SJSA1 (cell line): ENCODE measurements around the gene GNAL. TPM values are rescaled to one million over a fixed set of nuclear protein-coding genes. Genes with fewer than 3 reads are reported as not detected.

Experiments
- DNase-seq, 2 experiments: peaks; one replicate each; pipeline ENCODE4 v3.0.0-alpha.2; 2015 to 2020; ENCODE audit warnings: low spot score in 2 of 2, low read depth in 1 of 2
- H3K27ac ChIP-seq: fragments of 250-450 bp; sonication (Bioruptor Pico); 2 replicates; pipeline ENCODE4 v1.5.1; 2020; ENCODE audit warnings: mild to moderate bottlenecking, moderate library complexity
- H3K27me3 ChIP-seq: fragments of 250-450 bp; sonication (Bioruptor Pico); replicated peaks from 2 replicates; pipeline ENCODE4 v1.5.1; 2020; ENCODE audit warnings: mild to moderate bottlenecking, moderate library complexity
- H3K36me3 ChIP-seq: fragments of 250-450 bp; sonication (Bioruptor Pico); 2 replicates; pipeline ENCODE4 v1.5.1; 2020; ENCODE audit warnings: mild to moderate bottlenecking
- H3K4me1 ChIP-seq: fragments of 250-450 bp; sonication (Bioruptor Pico); replicated peaks from 2 replicates; pipeline ENCODE4 v1.6.1; 2021; ENCODE audit warnings: mild to moderate bottlenecking
- H3K4me3 ChIP-seq: fragments of 250-450 bp; sonication (Bioruptor Pico); 2 replicates; pipeline ENCODE4 v1.5.1; 2020; ENCODE audit warnings: mild to moderate bottlenecking
- H3K9me3 ChIP-seq: fragments of 250-450 bp; sonication (Bioruptor Pico); replicated peaks from 2 replicates; pipeline ENCODE4 v1.5.1; 2020; ENCODE audit warnings: mild to moderate bottlenecking
- total RNA-seq: library from RNA; depleted of rRNA; stranded (reverse); fragments of >200 nt; shearing (Covaris generic); gene quantifications from 2 replicates; pipeline ENCODE4 v1.2.3, GENCODE V29; 2014

The GNAL gene
- total RNA-seq, 1 experiment from 2014 or later, result 1.9 TPM

DNA sequence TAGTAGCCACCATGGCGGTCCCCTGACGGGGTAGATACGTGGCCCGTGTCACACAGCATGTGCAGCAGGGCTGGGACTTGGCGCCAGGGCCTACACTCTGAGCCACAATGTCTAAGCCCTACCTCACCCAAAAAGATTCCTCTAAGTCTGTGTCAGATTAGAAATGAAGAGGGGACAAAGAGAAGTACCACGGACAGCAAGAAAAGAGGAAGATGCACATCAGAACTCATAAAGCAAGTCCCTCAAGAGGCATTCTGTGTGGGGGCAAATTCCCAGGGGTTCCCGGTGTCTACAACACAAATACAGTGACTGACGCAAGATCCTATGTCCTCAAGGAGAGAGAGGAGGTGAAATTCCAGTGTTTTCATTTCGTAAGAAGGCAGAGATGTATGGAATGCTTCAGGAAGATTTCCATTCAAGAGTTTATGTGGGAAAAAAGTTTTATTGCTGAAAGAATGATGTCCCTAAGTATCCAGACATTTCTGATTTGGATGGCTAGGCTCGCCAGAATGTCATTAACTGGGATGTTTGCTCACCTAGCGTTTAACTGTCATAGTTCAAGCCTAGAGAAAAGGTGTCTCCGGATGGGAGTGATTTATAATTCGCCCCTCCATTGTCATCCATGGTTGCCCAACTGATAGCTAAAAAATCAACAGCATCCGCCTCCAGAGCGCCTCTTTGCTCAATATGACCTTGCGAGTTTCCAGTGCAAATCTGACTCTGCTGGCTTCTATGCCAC lies 86.5 kb downstream of the GNAL start:
- no peaks in the 10 kb centered on the region for H3K4me1 ChIP-seq

DNA sequence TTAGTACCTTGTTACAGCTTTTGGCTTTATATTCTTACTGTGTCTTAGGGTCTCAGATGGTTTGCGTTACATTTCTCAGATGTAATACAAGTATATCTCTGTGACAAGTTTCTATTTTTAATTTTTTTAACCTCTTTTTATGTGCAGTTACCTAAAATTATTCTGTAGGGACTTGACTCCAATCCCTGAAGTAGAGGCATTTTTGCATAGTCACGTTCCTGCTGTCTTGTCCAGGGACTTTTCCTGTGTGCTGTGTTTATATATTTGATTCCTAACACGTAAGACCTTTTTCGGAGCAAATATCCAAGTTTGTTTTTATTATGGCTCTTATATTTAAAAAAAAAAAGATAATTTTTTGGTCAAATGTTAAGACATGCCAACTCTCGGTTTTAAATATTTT lies 91.0 kb downstream of the GNAL start:
- no peaks in the 10 kb centered on the region for H3K27me3 ChIP-seq
- no peak overlapping the region for H3K4me3 ChIP-seq
- peaks cover 10% of the 10 kb centered on the region for H3K4me1 ChIP-seq
- H3K9me3 ChIP-seq, result no peaks in the 10 kb centered on the region
- DNase-seq, result no peak
- no peaks in the 10 kb centered on the region for H3K36me3 ChIP-seq
- H3K27ac ChIP-seq, result no peak overlapping the region

More for the DNA sequence above, 86.5 kb downstream of the GNAL start:
- Histone ChIP-seq H3K27ac (no peak overlapping the region), H3K4me3 (no peak overlapping the region), H3K27me3 (no peaks in the 10 kb centered on the region), H3K36me3 (no peaks in the 10 kb centered on the region), H3K9me3 (no peaks in the 10 kb centered on the region)
- no peak for DNase-seq

DNA sequence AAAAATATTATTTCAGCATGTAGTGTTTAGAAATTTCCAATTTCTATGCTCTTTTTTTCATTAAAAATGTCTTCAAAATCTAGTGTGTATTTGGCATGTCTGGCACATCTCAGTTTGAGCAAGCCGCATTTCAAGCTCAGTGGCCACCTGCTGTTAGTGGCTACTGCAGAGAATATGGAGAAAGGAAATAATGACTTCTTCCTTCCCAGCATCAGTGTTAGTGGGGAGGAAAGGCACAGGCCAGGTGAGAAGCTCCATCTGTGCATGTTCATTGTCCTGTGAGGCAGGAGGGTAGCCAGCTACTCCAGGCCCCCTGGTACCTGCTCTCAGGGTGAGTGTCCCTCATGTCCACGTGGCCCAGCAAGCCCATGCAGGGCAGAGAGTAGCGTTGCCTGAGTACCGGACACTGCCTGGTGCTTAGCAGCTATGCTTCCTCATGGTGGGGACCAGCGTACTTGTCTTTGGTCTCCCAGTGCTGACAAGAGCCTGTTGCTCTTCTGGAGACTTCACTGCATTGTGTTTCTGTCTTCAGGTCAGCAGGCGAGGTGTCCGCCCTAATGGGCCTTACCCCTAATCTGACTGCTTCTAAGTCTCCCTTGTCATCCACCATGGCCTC lies 94.8 kb downstream of the GNAL start:
- Histone ChIP-seq H3K27me3 (no peaks in the 10 kb centered on the region), H3K4me3 (no peak overlapping the region), H3K9me3 (no peaks in the 10 kb centered on the region), H3K36me3 (no peaks in the 10 kb centered on the region), H3K4me1 (peaks cover 14% of the 10 kb centered on the region), H3K27ac (no peak overlapping the region)
- DNase-seq, result no peak

DNA sequence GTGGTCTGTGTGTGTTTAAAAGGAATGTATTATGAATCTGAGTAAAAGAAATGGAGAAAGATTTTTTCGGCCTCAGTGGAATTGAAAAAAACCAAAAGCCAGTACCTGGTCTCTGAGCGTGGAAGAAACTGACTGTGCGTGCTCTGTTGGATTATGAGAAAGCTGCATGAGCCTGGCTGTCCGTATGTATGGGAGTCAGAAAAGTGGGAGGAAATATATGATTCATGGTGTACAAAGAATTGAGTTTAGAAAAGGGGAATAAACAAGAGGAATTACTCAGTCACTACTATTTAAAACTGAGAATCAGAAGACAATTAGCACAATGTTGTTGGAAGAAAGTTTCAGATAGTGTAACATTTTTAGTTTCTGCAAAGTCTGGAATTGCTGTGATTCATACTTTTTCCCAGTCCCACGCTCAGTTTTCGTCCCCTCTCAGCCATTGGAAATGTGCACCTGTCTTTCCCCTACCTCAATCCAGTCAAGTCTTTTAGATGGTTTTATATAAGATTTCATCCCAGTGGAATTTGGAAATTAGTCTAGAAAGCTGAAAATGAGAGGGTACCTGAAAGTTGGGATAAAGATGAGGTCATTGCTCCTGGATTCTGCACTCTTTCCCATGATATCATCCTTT lies 95.7 kb downstream of the GNAL start:
- Histone ChIP-seq H3K27ac (no peak overlapping the region), H3K9me3 (no peaks in the 10 kb centered on the region), H3K27me3 (no peaks in the 10 kb centered on the region), H3K36me3 (no peaks in the 10 kb centered on the region), H3K4me3 (no peak overlapping the region), H3K4me1 (peaks cover 21% of the 10 kb centered on the region)
- peak in 1 of 2 experiments; percentile 35 for DNase-seq

DNA sequence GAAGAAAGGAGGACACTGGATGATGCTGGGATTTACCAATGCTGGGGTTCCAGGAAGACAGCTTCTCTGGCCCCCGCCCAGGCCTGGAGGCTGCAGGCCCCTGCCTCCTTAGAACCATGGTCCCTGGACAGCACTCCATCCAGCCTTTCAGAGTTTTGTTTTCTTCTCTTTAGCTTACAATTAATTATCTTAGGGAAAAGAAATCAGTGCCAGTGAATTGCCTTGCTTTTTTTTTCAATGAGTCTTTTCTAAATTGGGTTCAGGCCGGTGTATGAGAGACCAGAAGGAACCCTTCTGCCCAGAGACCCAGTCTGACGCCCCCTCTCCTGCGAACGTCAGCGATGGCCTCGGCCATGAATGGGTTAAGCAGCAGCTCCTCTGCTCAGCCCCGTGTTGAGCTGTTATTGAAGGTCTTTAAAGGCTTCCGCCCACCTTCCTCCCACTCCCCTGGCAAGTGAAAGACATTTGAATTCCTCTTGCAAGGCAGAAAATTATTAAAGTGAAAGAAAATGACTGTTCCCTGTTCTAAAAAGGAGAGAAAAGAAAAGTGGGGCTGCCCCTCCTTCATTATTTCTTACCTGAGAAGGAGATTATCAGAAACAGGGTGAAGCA lies 96.5 kb downstream of the GNAL start:
- no peaks in the 10 kb centered on the region for H3K36me3 ChIP-seq
- DNase-seq, result no peak
- peaks cover 29% of the 10 kb centered on the region for H3K4me1 ChIP-seq
- no peak overlapping the region for H3K4me3 ChIP-seq
- no peak overlapping the region for H3K27ac ChIP-seq
- no peaks in the 10 kb centered on the region for H3K9me3 ChIP-seq
- H3K27me3 ChIP-seq, result no peaks in the 10 kb centered on the region

DNA sequence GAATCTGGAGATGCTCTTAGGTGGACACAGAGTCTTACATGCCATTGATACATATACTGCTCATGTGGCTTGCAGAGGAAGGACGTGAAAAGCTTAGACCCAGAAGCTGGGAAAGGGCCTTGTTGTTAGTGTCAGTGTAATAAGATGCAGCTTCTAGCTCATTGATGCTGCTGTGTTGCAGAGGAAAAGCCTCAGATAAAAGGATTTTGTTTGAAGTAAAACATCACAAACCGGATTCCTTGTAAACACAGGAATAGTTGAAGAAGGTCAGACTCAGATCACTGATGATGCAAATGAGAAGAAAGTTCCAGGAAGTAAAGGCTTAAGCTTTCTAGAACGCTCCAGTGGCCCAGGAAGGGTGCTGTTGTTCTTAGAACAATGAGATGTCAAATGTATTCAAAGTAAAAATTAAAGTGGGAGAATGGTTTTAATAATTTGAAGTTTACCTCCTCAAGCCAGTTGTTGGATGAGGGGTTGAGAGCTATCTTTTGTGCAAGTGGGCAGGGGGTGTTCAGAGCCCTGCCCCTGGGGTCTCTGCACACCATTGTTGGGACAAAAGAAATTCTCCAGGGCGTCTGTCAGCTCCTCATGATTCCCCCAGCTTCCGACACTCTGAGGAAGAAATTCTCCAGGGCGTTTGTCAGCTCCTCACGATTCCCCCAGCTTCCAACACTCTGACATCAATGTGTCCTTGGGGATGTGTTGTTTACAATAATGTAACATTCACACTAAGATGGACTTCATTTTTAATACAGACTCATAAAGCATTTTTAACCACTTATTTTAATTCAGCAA lies 100.8 kb downstream of the GNAL start:
- 0 out of 2 replicates have a peak, but pooled peaks cover 2% of the 10 kb centered on the region for H3K9me3 ChIP-seq
- H3K4me1 ChIP-seq, result peaks cover 31% of the 10 kb centered on the region
- H3K27me3 ChIP-seq, result no peaks in the 10 kb centered on the region
- peak in 1 of 2 experiments; percentile 41 for DNase-seq
- no peak overlapping the region for H3K4me3 ChIP-seq
- no peaks in the 10 kb centered on the region for H3K36me3 ChIP-seq
- peak overlapping the region; percentile 59 for H3K27ac ChIP-seq

DNA sequence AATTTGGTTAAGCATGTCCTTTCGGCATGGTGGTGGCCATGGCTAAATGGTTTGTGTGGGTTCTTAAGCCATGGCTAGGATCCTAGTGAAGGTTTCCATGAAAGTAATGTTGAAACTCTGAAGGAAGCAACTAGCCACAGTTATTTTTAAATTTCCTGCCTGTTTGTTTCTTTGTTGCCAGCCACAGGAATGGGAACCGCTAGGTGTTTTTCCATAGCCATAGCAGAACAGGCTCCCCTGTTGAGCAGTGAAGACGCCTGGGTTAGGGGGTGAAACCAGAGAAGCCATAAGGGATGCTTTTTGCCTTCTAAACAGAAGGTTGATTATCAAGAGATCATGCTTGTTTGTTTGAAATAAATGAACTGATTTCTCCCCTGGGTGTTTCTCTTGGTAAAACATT lies 102.1 kb downstream of the GNAL start:
- peak in 1 of 2 experiments; percentile 21 for DNase-seq
- Histone ChIP-seq H3K9me3 (0 out of 2 replicates have a peak, but pooled peaks cover 2% of the 10 kb centered on the region), H3K4me1 (peaks cover 34% of the 10 kb centered on the region), H3K27ac (peak overlapping the region; percentile 38), H3K4me3 (no peak overlapping the region), H3K27me3 (no peaks in the 10 kb centered on the region), H3K36me3 (no peaks in the 10 kb centered on the region)

DNA sequence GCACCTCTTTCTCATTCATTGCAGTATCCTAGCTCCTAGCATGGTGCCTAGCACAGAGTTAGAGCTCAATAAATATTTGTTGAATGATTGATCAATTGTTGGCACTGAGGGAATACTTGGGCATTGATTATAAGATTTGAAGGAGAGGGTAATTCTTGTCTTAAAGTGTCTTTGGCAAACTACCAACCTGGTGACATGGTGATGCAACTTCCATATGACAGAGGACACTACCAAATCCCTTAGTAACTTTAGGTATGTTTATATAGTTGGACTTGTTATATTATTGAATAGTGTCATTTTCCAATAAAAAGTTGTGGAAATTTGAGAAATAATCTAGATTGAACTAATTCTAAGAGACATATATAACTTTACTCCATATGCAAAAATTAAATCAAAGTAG lies 103.6 kb downstream of the GNAL start:
- Histone ChIP-seq H3K27me3 (no peaks in the 10 kb centered on the region), H3K4me3 (no peak overlapping the region)

DNA sequence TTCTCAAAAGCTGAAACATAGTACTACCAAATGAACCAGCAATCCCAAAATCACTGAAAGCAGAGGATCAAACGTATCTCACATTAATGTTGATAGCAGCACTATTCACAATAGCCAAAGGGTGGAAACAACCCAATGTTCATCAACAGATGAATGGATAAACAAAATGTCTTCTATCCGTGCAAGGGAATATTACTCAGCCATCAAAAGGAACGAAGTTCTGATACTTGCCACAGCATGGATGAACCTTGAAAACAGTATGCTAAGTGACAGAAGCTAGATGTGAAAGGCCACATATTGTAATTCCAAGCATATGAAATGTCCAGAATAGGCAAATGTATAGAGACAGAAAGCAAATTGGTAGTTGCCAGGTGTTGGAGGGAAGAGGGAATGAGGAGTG lies 105.1 kb downstream of the GNAL start:
- Histone ChIP-seq H3K27me3 (no peaks in the 10 kb centered on the region), H3K4me1 (peaks cover 34% of the 10 kb centered on the region), H3K27ac (no peak overlapping the region), H3K9me3 (0 out of 2 replicates have a peak, but pooled peaks cover 2% of the 10 kb centered on the region), H3K36me3 (no peaks in the 10 kb centered on the region), H3K4me3 (no peak overlapping the region)
- DNase-seq, result no peak

More for the DNA sequence above, 103.6 kb downstream of the GNAL start:
- Histone ChIP-seq H3K27ac (no peak overlapping the region), H3K9me3 (0 out of 2 replicates have a peak, but pooled peaks cover 2% of the 10 kb centered on the region), H3K36me3 (no peaks in the 10 kb centered on the region), H3K4me1 (peaks cover 36% of the 10 kb centered on the region)
- DNase-seq, result no peak

DNA sequence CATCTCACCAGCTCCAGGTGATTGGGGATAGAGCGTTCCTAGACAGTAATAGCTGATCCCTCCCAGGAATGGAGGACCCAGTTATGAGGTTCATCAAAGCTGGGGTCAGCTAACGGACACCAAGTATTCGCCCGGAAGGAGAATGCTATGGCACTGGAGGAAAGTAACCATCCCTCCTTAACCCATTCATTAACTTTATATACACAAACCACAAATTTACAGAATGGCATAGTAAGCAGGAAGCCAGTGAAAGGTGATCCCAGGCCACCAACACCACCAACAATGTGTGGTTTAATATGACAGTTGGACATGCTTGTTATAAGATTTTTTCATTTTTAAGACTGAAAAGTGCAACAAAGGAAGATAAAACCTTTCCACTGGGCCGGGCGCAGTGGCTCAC lies 106.9 kb downstream of the GNAL start:
- 0 out of 2 replicates have a peak, but pooled peaks cover 2% of the 10 kb centered on the region for H3K9me3 ChIP-seq
- peak in 1 of 2 experiments; percentile 36 for DNase-seq
- peaks cover 20% of the 10 kb centered on the region for H3K4me1 ChIP-seq
- no peaks in the 10 kb centered on the region for H3K36me3 ChIP-seq
- H3K27me3 ChIP-seq, result no peaks in the 10 kb centered on the region
- H3K4me3 ChIP-seq, result no peak overlapping the region
- H3K27ac ChIP-seq, result no peak overlapping the region

DNA sequence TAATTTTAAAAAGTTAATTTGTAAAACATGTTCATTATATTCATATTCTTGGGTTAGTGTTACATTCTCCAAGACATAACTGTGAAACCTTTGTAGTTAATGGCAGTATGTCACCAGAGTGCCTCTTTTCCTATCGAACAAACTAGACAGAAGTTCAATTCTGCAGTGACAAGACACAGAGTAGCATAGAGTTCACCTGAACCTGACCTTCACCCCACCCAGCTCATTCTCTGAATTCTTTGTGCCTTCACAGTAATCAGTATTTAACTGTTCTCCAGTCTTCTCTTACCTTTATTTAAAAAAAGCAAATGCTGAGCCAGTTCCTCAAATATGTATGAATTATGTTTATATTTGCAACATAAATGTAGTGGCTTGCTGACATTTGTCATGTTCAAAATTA lies 109.2 kb downstream of the GNAL start:
- no peak for DNase-seq
- no peaks in the 10 kb centered on the region for H3K36me3 ChIP-seq
- H3K4me1 ChIP-seq, result peaks cover 12% of the 10 kb centered on the region
- H3K9me3 ChIP-seq, result 0 out of 2 replicates have a peak, but pooled peaks cover 2% of the 10 kb centered on the region
- H3K27ac ChIP-seq, result no peak overlapping the region
- H3K4me3 ChIP-seq, result no peak overlapping the region
- no peaks in the 10 kb centered on the region for H3K27me3 ChIP-seq

DNA sequence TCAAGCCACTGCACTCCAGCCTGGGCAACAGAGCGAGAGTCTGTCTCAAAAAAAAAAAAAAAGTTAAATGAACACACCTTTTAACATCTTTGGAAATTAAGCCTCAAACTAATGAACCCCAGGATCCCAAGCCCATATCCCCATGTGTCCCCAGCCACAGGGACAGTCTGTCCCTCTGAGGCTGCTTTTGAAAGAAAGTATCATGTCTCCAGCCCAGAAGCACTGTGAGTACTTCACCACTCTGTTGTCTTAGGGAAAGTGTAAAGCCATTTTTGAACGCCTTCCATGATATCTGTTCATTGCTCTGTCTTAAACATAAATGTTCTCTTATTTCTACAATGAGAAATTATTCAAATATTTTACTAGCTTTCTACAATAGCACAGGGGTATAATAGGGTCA lies 110.0 kb downstream of the GNAL start:
- Histone ChIP-seq H3K36me3 (no peaks in the 10 kb centered on the region), H3K9me3 (0 out of 2 replicates have a peak, but pooled peaks cover 1% of the 10 kb centered on the region), H3K27ac (no peak overlapping the region), H3K4me3 (no peak overlapping the region), H3K4me1 (peaks cover 12% of the 10 kb centered on the region), H3K27me3 (no peaks in the 10 kb centered on the region)
- no peak for DNase-seq
